Measurements from ENCODE around the gene GLB1L3. TPM values are rescaled to one million over a fixed set of nuclear protein-coding genes. Genes with fewer than 3 reads are reported as not detected.

The GLB1L3 gene
- total and polyA plus RNA-seq, 10 donors = 0.13 to 0.25 (median 0.21) TPM; not detected in 4

GRCh38 chr11:134355656-134356055 lies 79.5 kb downstream of the GLB1L3 start:
- no peak overlapping the region for H3K4me3 ChIP-seq
- 76 to 95% (median 90%) methylated on average over 5 of the region's 5 CpGs for whole genome bisulfite sequencing, 5 donors
- intact Hi-C loops (cut with DNase I; ENCODE audit: low total_unique reads) = no loop called here
- H3K27me3 ChIP-seq (replicated peaks in 1 of 7) = peaks cover 0 to 18% (median 0%) of the 10 kb centered on the region in 7 donors
- H3K9me3 ChIP-seq = peaks cover 0 to 10% (median 2%) of the 10 kb centered on the region in 8 donors
- no peak for TF ChIP-seq POLR2A (IDR thresholded peaks at IDR 0.05)
- TF ChIP-seq POLR2AphosphoS5 (IDR thresholded peaks at IDR 0.05) = no peak
- TF ChIP-seq CTCF (IDR thresholded peaks at IDR 0.05 in 8 of 11, conservative IDR thresholded peaks at IDR 0.05 in 3 of 11) = no peak
- H3K4me1 ChIP-seq = peaks cover 0 to 10% (median 9%) of the 10 kb centered on the region in 6 donors
- H3K27ac ChIP-seq = no peak overlapping the region
- no peaks in the 10 kb centered on the region for H3K36me3 ChIP-seq
- DNase-seq = no peak

- no peak overlapping the region for H3K27ac ChIP-seq
- WGBS, 5 donors = 89 to 93% (median 91%) methylated on average over 21 of the region's 21 CpGs
- intact Hi-C loops (cut with DNase I; ENCODE audit: low total_unique reads) = no loop called here
- H3K27me3 ChIP-seq (replicated peaks in 1 of 7) = peaks cover 0 to 24% (median 0%) of the 10 kb centered on the region in 7 donors
- no peak overlapping the region for H3K4me3 ChIP-seq
- H3K4me1 ChIP-seq = peaks cover 0 to 10% (median 9%) of the 10 kb centered on the region in 6 donors
- no peaks in the 10 kb centered on the region for H3K36me3 ChIP-seq
- H3K9me3 ChIP-seq = peaks cover 0 to 10% (median 2%) of the 10 kb centered on the region in 8 donors
- DNase-seq = no peak
- no peak for TF ChIP-seq CTCF (IDR thresholded peaks at IDR 0.05 in 8 of 11, conservative IDR thresholded peaks at IDR 0.05 in 3 of 11)
- no peak for TF ChIP-seq POLR2A (IDR thresholded peaks at IDR 0.05)
- no peak for TF ChIP-seq POLR2AphosphoS5 (IDR thresholded peaks at IDR 0.05)
Measured at GRCh38 chr11:134356656-134357544, 80.7 kb downstream of the GLB1L3 start.

- Histone ChIP-seq H3K4me3 (no peak overlapping the region), H3K36me3 (no peaks in the 10 kb centered on the region), H3K4me1 (peaks cover 0 to 10% (median 9%) of the 10 kb centered on the region in 6 donors), H3K27ac (no peak overlapping the region), H3K9me3 (peaks cover 0 to 10% (median 2%) of the 10 kb centered on the region in 8 donors), H3K27me3 (replicated peaks in 1 of 7) (peaks cover 0 to 29% (median 0%) of the 10 kb centered on the region in 7 donors)
- no peak for DNase-seq
- WGBS, 5 donors = 81 to 93% (median 91%) methylated on average over 8 of the region's 8 CpGs
- TF ChIP-seq POLR2A (IDR thresholded peaks at IDR 0.05) (no peak), CTCF (IDR thresholded peaks at IDR 0.05 in 8 of 11, conservative IDR thresholded peaks at IDR 0.05 in 3 of 11) (no peak), POLR2AphosphoS5 (IDR thresholded peaks at IDR 0.05) (no peak)
- intact Hi-C loops (cut with DNase I; ENCODE audit: low total_unique reads) = no loop called here
Measured at GRCh38 chr11:134357545-134357839, 81.3 kb downstream of the GLB1L3 start.

DNA sequence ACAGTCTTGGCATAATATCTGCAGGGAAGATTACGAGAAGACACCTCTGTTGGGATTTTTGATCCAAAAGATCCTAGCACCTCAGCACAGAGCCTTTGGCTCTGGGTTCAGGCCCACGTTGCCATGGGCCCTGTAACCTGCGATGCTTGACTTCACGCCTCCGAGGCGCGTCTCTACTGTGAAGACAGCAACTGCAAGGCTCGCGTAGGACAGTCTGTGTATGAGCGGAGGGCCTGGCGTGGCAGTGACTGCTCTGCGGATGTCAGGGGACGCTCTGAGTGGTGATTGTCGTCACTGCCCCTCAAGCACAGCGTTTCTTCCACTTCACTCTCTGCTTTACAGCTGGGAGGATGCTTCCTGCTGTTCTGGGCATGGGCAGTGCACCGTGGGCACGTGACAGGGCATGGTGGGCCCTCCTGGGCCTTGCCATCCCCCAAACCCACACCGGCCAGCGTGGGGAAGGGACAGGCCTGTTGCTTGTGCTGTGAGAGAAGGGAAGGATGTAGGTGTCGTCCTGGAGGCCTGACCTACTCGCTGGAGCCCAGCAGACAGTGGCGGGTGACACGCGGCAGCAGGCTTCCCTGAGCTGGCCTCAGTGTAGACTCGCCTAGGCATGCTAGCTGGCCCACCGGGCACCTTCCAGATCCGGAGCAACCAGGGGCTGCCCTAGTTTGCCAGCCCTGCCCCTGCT lies 82.1 kb downstream of the GLB1L3 start:
- no peak for TF ChIP-seq POLR2A (IDR thresholded peaks at IDR 0.05)
- TF ChIP-seq POLR2AphosphoS5 (IDR thresholded peaks at IDR 0.05) = no peak
- no peak for TF ChIP-seq CTCF (IDR thresholded peaks at IDR 0.05 in 8 of 11, conservative IDR thresholded peaks at IDR 0.05 in 3 of 11)
- H3K4me1 ChIP-seq = peaks cover 0 to 10% (median 9%) of the 10 kb centered on the region in 6 donors
- 85 to 92% (median 88%) methylated on average over 20 to 27 of the region's 27 CpGs for WGBS, 5 donors
- H3K27ac ChIP-seq = no peak overlapping the region
- H3K9me3 ChIP-seq = peaks cover 0 to 8% (median 2%) of the 10 kb centered on the region in 8 donors
- DNase-seq = no peak
- intact Hi-C loops (cut with DNase I; ENCODE audit: low total_unique reads) = no loop called here
- no peak overlapping the region for H3K4me3 ChIP-seq
- peaks cover 0 to 37% (median 0%) of the 10 kb centered on the region in 7 donors for H3K27me3 ChIP-seq (replicated peaks in 1 of 7)
- H3K36me3 ChIP-seq = no peaks in the 10 kb centered on the region

Measured in spleen (tissue), 11 donors.